Measurements from ENCODE around the gene GRIN3B. TPM values are rescaled to one million over a fixed set of nuclear protein-coding genes. Genes with fewer than 3 reads are reported as not detected.

GRIN3B gene
- total and polyA plus RNA-seq, 9 of the 15 experiments (the other 6 are each of a cell fraction or from before 2014, with no cell fraction given) = 0.06 to 0.95 (median 0.19) TPM; not detected in 6

GRCh38 chr19:984165-984967 lies 15.9 kb upstream of the GRIN3B start, which contains the start of gene WDR18 (continued):
- TF ChIP-seq, protein P1, sequence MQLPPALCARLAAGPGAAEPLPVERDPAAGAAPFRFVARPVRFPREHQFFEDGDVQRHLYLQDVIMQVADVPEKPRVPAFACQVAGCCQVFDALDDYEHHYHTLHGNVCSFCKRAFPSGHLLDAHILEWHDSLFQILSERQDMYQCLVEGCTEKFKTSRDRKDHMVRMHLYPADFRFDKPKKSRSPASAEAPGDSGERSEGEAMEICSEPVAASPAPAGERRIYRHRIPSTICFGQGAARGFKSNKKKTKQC (CRISPR knock-in tag; IDR thresholded peaks at IDR 0.05) = peak; percentile 82; the same call in 1 of the 2 replicates
- no peak for TF ChIP-seq UBTF (IDR thresholded peaks at IDR 0.05; ENCODE audit: borderline replicate concordance in 1 of 2, low read depth in 2 of 2, low read length in 2 of 2)
- TF ChIP-seq KLF10 (CRISPR knock-in tag; IDR thresholded peaks at IDR 0.05) = no peak
- TF ChIP-seq POLR2AphosphoS2 (IDR thresholded peaks at IDR 0.05; ENCODE audit: low read length) = no peak; the same call in 1 of the 2 replicates
- TF ChIP-seq ZNF316 (IDR thresholded peaks at IDR 0.05) = no peak
- no peak for TF ChIP-seq SREBF2 (CRISPR knock-in tag; IDR thresholded peaks at IDR 0.05)
- TF ChIP-seq GABPB1 (CRISPR knock-in tag; IDR thresholded peaks at IDR 0.05) = peak; percentile 99
- TF ChIP-seq DMBX1 (CRISPR knock-in tag; IDR thresholded peaks at IDR 0.05; ENCODE audit: borderline replicate concordance) = peak; percentile 12; the same call in 1 of the 2 replicates
- TF ChIP-seq NCOA1 (IDR thresholded peaks at IDR 0.05; ENCODE audit: low read depth) = no peak
- TF ChIP-seq TBP (optimal IDR thresholded peaks at IDR 0.05; ENCODE audit: low read depth, low read length) = peak; percentile 76
- no peak for TF ChIP-seq NFATC3 (IDR thresholded peaks at IDR 0.05)
- TF ChIP-seq, protein P2, sequence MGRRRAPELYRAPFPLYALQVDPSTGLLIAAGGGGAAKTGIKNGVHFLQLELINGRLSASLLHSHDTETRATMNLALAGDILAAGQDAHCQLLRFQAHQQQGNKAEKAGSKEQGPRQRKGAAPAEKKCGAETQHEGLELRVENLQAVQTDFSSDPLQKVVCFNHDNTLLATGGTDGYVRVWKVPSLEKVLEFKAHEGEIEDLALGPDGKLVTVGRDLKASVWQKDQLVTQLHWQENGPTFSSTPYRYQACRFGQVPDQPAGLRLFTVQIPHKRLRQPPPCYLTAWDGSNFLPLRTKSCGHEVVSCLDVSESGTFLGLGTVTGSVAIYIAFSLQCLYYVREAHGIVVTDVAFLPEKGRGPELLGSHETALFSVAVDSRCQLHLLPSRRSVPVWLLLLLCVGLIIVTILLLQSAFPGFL (CRISPR knock-in tag; IDR thresholded peaks at IDR 0.05) = no peak
- TF ChIP-seq, protein P3, sequence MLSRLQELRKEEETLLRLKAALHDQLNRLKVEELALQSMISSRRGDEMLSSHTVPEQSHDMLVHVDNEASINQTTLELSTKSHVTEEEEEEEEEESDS (CRISPR knock-in tag; IDR thresholded peaks at IDR 0.05) = no peak
- no peak for TF ChIP-seq MCM3 (IDR thresholded peaks at IDR 0.05)
- TF ChIP-seq ATF4 (CRISPR knock-in tag; IDR thresholded peaks at IDR 0.05) = peak; percentile 73
- TF ChIP-seq, protein P4, sequence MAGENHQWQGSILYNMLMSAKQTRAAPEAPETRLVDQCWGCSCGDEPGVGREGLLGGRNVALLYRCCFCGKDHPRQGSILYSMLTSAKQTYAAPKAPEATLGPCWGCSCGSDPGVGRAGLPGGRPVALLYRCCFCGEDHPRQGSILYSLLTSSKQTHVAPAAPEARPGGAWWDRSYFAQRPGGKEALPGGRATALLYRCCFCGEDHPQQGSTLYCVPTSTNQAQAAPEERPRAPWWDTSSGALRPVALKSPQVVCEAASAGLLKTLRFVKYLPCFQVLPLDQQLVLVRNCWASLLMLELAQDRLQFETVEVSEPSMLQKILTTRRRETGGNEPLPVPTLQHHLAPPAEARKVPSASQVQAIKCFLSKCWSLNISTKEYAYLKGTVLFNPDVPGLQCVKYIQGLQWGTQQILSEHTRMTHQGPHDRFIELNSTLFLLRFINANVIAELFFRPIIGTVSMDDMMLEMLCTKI (IDR thresholded peaks at IDR 0.05; ENCODE audit: partially characterized antibody) = no peak
- no peak for TF ChIP-seq NFXL1 (CRISPR knock-in tag; IDR thresholded peaks at IDR 0.05)
- no peak for TF ChIP-seq HMGXB4 (CRISPR knock-in tag; IDR thresholded peaks at IDR 0.05)

Measured in K562 (cell line).